Measurements from ENCODE around the gene ACTR1B. TPM values are rescaled to one million over a fixed set of nuclear protein-coding genes. Genes with fewer than 3 reads are reported as not detected.
"Not testable (repeated sequence)": the region's sequence is repeated elsewhere in the genome, so short reads cannot be mapped to it uniquely, and the experiment has no call there.

ACTR1B gene
- total RNA-seq, 1 donor from 2014 or later = 56.6 TPM

DNA sequence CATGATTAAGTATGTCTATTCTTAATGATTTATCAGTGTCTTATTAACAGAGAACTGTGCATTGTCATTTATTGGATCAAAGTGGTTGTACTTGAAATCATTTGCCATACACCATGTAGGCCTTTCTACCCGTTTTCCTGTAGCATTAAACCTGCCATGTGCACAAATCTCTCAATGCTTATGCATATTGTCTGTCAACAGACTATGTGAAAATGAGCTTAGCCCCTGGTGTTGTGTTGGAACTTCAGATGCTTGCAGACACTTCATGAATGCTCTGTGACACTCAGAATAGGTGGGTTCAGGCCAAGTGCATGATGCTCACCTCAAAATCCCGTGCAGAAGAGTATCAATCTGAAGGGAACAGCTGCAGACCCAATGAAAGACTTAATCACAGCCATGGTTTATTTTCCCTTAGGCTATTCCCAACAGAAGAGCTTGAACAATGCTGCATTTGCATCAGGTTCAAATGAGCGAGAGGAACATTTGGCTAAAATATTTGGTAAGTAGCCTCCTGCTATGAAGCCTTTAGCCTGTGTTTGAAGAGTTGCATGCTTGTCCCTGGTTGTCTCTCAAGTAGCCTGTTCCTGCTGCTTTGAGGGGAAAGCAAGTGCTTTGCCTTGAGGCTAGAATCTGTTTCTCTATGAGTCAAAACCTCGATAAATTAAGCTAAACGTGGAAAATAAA is 11.7 kb upstream of the ACTR1B start:
- Mint-ChIP-seq H3K27me3 (ENCODE audit: unreplicated experiment) (no peaks in the 10 kb centered on the region), H3K9me3 (ENCODE audit: unreplicated experiment) (peaks cover 5% of the 10 kb centered on the region), H3K27ac (ENCODE audit: unreplicated experiment) (no peak overlapping the region), H3K36me3 (ENCODE audit: unreplicated experiment) (peaks cover 2% of the 10 kb centered on the region), H3K4me1 (ENCODE audit: unreplicated experiment) (peaks cover 20% of the 10 kb centered on the region), H3K4me3 (ENCODE audit: unreplicated experiment) (no peak overlapping the region)
- DNase-seq (ENCODE audit: extremely low spot score, unreplicated experiment) = peak; percentile 10
- TF ChIP-seq, protein P1, sequence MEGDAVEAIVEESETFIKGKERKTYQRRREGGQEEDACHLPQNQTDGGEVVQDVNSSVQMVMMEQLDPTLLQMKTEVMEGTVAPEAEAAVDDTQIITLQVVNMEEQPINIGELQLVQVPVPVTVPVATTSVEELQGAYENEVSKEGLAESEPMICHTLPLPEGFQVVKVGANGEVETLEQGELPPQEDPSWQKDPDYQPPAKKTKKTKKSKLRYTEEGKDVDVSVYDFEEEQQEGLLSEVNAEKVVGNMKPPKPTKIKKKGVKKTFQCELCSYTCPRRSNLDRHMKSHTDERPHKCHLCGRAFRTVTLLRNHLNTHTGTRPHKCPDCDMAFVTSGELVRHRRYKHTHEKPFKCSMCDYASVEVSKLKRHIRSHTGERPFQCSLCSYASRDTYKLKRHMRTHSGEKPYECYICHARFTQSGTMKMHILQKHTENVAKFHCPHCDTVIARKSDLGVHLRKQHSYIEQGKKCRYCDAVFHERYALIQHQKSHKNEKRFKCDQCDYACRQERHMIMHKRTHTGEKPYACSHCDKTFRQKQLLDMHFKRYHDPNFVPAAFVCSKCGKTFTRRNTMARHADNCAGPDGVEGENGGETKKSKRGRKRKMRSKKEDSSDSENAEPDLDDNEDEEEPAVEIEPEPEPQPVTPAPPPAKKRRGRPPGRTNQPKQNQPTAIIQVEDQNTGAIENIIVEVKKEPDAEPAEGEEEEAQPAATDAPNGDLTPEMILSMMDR (IDR thresholded peaks at IDR 0.05) = no peak

DNA sequence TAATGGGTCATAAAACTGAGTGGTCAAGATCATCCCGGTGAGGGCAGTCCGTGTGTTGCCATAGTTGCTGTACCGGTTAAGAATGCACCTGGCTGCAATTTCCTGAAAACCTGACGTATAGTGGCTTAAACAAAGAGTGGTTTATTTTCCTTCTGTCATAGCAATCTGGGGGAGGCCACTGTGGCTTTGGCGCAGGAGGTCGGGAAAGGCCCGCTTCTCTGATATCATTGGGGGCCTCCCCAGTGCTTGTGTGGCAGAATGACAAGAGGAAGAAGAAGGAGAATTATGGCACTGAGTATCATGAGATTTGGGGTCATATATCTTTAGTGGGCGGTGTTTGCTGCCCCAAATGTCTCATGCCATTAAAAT is 10.1 kb upstream of the ACTR1B start:
- H3K36me3 Mint-ChIP-seq (ENCODE audit: unreplicated experiment) = peaks cover 2% of the 10 kb centered on the region
- TF ChIP-seq, protein P1 (IDR thresholded peaks at IDR 0.05) = no peak
- peaks cover 20% of the 10 kb centered on the region for H3K4me1 Mint-ChIP-seq (ENCODE audit: unreplicated experiment)
- no peak overlapping the region for H3K4me3 Mint-ChIP-seq (ENCODE audit: unreplicated experiment)
- H3K27me3 Mint-ChIP-seq (ENCODE audit: unreplicated experiment) = no peaks in the 10 kb centered on the region
- no peak overlapping the region for H3K27ac Mint-ChIP-seq (ENCODE audit: unreplicated experiment)
- DNase-seq (ENCODE audit: extremely low spot score, unreplicated experiment) = peak; percentile 40
- H3K9me3 Mint-ChIP-seq (ENCODE audit: unreplicated experiment) = peaks cover 5% of the 10 kb centered on the region

DNA sequence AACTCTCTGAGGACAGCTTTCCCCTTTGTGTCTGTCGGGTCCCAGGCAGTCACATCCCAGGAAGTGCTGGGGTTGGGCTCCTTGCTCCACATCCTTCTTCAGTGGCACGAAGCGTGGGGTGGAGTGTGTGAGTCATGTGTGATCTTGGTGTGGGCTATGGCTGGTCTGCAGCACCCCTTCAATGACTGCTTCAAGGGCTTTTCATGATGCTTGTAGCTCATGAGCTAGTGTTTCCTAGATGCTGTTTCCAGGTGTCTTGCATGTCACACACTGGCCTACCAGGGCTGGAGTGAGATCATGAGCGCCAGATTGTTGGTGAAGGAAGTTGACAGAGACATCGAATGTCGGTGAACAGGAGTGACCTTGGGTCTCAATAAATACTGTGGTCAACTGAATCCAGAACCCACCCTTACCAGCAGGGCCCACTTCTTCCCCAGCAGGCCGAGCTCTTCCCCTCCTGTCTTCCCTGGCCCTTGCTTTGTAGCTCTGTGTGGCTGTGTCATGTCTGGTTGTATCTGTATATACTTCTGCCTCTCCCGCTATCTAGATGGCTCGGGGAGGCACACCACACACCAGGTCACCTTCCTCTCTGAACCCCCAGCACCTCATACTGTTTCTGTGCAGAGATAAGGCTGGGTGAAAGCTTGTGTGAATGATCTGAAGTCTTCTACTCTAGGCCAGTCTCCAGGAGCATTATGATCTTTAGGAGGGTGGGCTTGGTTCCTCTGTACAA is 9.5 kb upstream of the ACTR1B start:
- TF ChIP-seq, protein P1 (IDR thresholded peaks at IDR 0.05) = no peak
- Mint-ChIP-seq H3K9me3 (ENCODE audit: unreplicated experiment) (peaks cover 4% of the 10 kb centered on the region), H3K4me3 (ENCODE audit: unreplicated experiment) (peak overlapping the region; percentile 10), H3K4me1 (ENCODE audit: unreplicated experiment) (peaks cover 20% of the 10 kb centered on the region), H3K27ac (ENCODE audit: unreplicated experiment) (peak overlapping the region; percentile 95), H3K36me3 (ENCODE audit: unreplicated experiment) (peaks cover 2% of the 10 kb centered on the region), H3K27me3 (ENCODE audit: unreplicated experiment) (no peaks in the 10 kb centered on the region)
- DNase-seq (ENCODE audit: extremely low spot score, unreplicated experiment) = peak; percentile 66

- peaks cover 20% of the 10 kb centered on the region for H3K4me1 Mint-ChIP-seq (ENCODE audit: unreplicated experiment)
- not testable (repeated sequence) for H3K9me3 Mint-ChIP-seq (ENCODE audit: unreplicated experiment); H3K36me3 Mint-ChIP-seq (ENCODE audit: unreplicated experiment); H3K27me3 Mint-ChIP-seq (ENCODE audit: unreplicated experiment)
- peak overlapping the region; percentile 10 for H3K4me3 Mint-ChIP-seq (ENCODE audit: unreplicated experiment)
- peak overlapping the region; percentile 95 for H3K27ac Mint-ChIP-seq (ENCODE audit: unreplicated experiment)
- DNase-seq (ENCODE audit: extremely low spot score, unreplicated experiment) = peak; percentile 51
These were observed 8.8 kb upstream of the ACTR1B start for GRCh38 chr2:97672606-97673140.

- Mint-ChIP-seq H3K27ac (ENCODE audit: unreplicated experiment) (no peak overlapping the region), H3K9me3 (ENCODE audit: unreplicated experiment) (no peaks in the 10 kb centered on the region), H3K36me3 (ENCODE audit: unreplicated experiment) (no peaks in the 10 kb centered on the region), H3K4me3 (ENCODE audit: unreplicated experiment) (no peak overlapping the region), H3K4me1 (ENCODE audit: unreplicated experiment) (peaks cover 20% of the 10 kb centered on the region), H3K27me3 (ENCODE audit: unreplicated experiment) (no peaks in the 10 kb centered on the region)
- TF ChIP-seq, protein P1 (IDR thresholded peaks at IDR 0.05) = no peak
- DNase-seq (ENCODE audit: extremely low spot score, unreplicated experiment) = peak; percentile 62
These were observed 7.7 kb upstream of the ACTR1B start for GRCh38 chr2:97671526-97671925.
